HepG2 (cell line): ENCODE data around the gene TRMT10C. TPM values are rescaled to one million over a fixed set of nuclear protein-coding genes. Genes with fewer than 3 reads are reported as not detected.

ENCODE experiments used
- ATAC-seq: fragments of 200-7000 bp; cut with Tn5 transposase; 3 replicates; pipeline ENCODE4 v1.9.1; 2020; ENCODE audit warnings: mild to moderate bottlenecking, moderate library complexity
- BruUV-seq: library from RNA; stranded (reverse); fragments of 400-500 nt; replicated peaks from 2 replicates; lab custom pipeline; 2021; lab: Mats Ljungman, UMichigan
- CTCF ChIA-PET: fragments of 300-600 bp; formaldehyde crosslinking; extraction: SDS; loops from one replicate; lab custom pipeline; 2021; ENCODE audit warnings: low total read pairs, inconsistent platforms, low intra/inter-chr PET ratio; lab: Yijun Ruan, JAX
- POLR2A ChIA-PET: fragments of 350-600 bp; sonication (Branson Sonifier 250); formaldehyde crosslinking; loops from one replicate; lab custom pipeline; 2020; ENCODE audit warnings: antibody characterized with exemption, inconsistent platforms; lab: Yijun Ruan, JAX
- DNase-seq: peaks from one replicate; pipeline ENCODE4 v3.0.0-alpha.2; 2015; ENCODE audit warnings: low spot score
- FAIRE-seq: peaks from 3 replicates; lab custom pipeline; 2011; peaks lifted over from hg19 to GRCh38; lab: Jason Lieb, UNC
- H2AFZ ChIP-seq: one replicate; pipeline ENCODE4 v1.6.1; 2011; ENCODE audit warnings: low read length, inconsistent platforms
- H3K27ac ChIP-seq: fragments of 300-600 bp; 3 replicates; pipeline ENCODE4 v1.8.0; 2011; ENCODE audit warnings: mixed run types, mild to moderate bottlenecking, mixed read lengths, low read length, inconsistent platforms; ENCODE audit not compliant: insufficient read depth; ENCODE audit errors: extremely low read length
- H3K27me3 ChIP-seq, 2 experiments: fragments of 200-600 bp in 1 of 2; 2 replicates in 1 of 2; 3 replicates in 1 of 2; pipeline versions ENCODE4 v1.6.0 to v1.8.0; 2011; ENCODE audit warnings: low read length in 2 of 2, mild to moderate bottlenecking in 2 of 2, moderate library complexity in 2 of 2, inconsistent platforms in 1 of 2; ENCODE audit not compliant: insufficient read depth in 2 of 2, control insufficient read depth in 1 of 2
- H3K36me3 ChIP-seq, 2 experiments: fragments of 200-600 bp in 1 of 2; replicated peaks in 1 of 2; 2 replicates in 1 of 2; 3 replicates in 1 of 2; pipeline versions ENCODE4 v1.5.1 to v1.8.0; 2011; ENCODE audit warnings: low read length in 2 of 2, inconsistent platforms in 1 of 2; ENCODE audit not compliant: insufficient read depth in 2 of 2, control insufficient read depth in 1 of 2
- H3K4me1 ChIP-seq: 2 replicates; pipeline ENCODE4 v1.5.1; 2012; ENCODE audit warnings: low read length, inconsistent platforms; ENCODE audit not compliant: insufficient read depth
- H3K4me2 ChIP-seq: 2 replicates; pipeline ENCODE4 v1.6.0; 2011; ENCODE audit warnings: low read depth, low read length, inconsistent platforms
- H3K4me3 ChIP-seq, 3 experiments: fragments of 200-600 bp in 1 of 3; sonication (generic), shearing (Covaris generic) in 1 of 3; replicated peaks in 1 of 3; 2 replicates each; pipeline ENCODE4 v1.5.1; 2011 to 2016; ENCODE audit warnings: low read length in 3 of 3, inconsistent platforms in 2 of 3, low read depth in 2 of 3, mild to moderate bottlenecking in 2 of 3, control low read depth in 1 of 3, mixed read lengths in 1 of 3; ENCODE audit not compliant: insufficient read depth in 1 of 3
- H3K79me2 ChIP-seq: one replicate; pipeline ENCODE4 v1.6.1; 2011; ENCODE audit warnings: low read length, inconsistent platforms; ENCODE audit not compliant: insufficient read depth
- H3K9ac ChIP-seq: 2 replicates; pipeline ENCODE4 v1.6.0; 2011; ENCODE audit warnings: mild to moderate bottlenecking, low read depth, low read length, inconsistent platforms; ENCODE audit not compliant: insufficient read depth
- H3K9me3 ChIP-seq: 2 replicates; pipeline ENCODE4 v1.5.1; 2012; ENCODE audit warnings: mild to moderate bottlenecking, low read length
- H4K20me1 ChIP-seq: 2 replicates; pipeline ENCODE4 v1.6.0; 2011; ENCODE audit warnings: inconsistent platforms, mild to moderate bottlenecking, low read length, moderate library complexity; ENCODE audit not compliant: insufficient read depth
- DNMT3B ChIP-seq: conservative IDR thresholded peaks from 2 replicates; pipeline ENCODE4 v1.6.1; 2016; ENCODE audit warnings: missing biosample characterization, control low read depth
- GPN1 ChIP-seq: sonication (generic); formaldehyde crosslinking; IDR thresholded peaks from 2 replicates; pipeline ENCODE4 v1.5.1; 2020; ENCODE audit warnings: missing genetic modification reagents, borderline replicate concordance
- HNRNPUL1 ChIP-seq: fragments of 200-400 bp; formaldehyde crosslinking; IDR thresholded peaks from 2 replicates; pipeline ENCODE4 v1.6.1; 2017; ENCODE audit warnings: low read depth, mild to moderate bottlenecking, low read length, moderate library complexity
- MAZ ChIP-seq, 2 experiments: sonication (generic) in 1 of 2; formaldehyde crosslinking in 1 of 2; IDR thresholded peaks; 2 replicates each; pipeline versions ENCODE4 v1.5.0 to v1.6.1; 2012 to 2020; ENCODE audit warnings: low read depth in 2 of 2, mild to moderate bottlenecking in 2 of 2, borderline replicate concordance in 1 of 2, improper control_type of control experiment in 1 of 2, low read length in 1 of 2, missing genetic modification reagents in 1 of 2, moderate library complexity in 1 of 2
- NBN ChIP-seq: fragments of 450-650 bp; conservative IDR thresholded peaks from 2 replicates; pipeline ENCODE4 v1.6.1; 2017
- PCBP1 ChIP-seq: fragments of 200-400 bp; formaldehyde crosslinking; IDR thresholded peaks from 2 replicates; pipeline ENCODE4 v1.6.1; 2017; ENCODE audit warnings: mild to moderate bottlenecking, low read depth, low read length, borderline replicate concordance
- RNF219 ChIP-seq: sonication (generic); formaldehyde crosslinking; IDR thresholded peaks from 2 replicates; pipeline ENCODE4 v1.5.0; 2020; ENCODE audit warnings: mild to moderate bottlenecking, missing genetic modification reagents
- SIN3B ChIP-seq: fragments of 150-350 bp; IDR thresholded peaks from 2 replicates; pipeline ENCODE4 v1.6.1; 2014; ENCODE audit warnings: low read length
- TAF1 ChIP-seq: sonication (generic); formaldehyde crosslinking; IDR thresholded peaks from 2 replicates; pipeline ENCODE4 v1.4.0; 2020; ENCODE audit warnings: missing genetic modification reagents
- TEAD2 ChIP-seq: sonication (generic); formaldehyde crosslinking; IDR thresholded peaks from 2 replicates; pipeline ENCODE4 v1.9.0; 2021; ENCODE audit warnings: missing genetic modification reagents
- ZBTB38 ChIP-seq: sonication (generic); formaldehyde crosslinking; IDR thresholded peaks from 2 replicates; pipeline ENCODE4 v1.5.1; 2020; ENCODE audit warnings: mild to moderate bottlenecking, missing genetic modification reagents
- ZBTB4 ChIP-seq: sonication (generic); formaldehyde crosslinking; IDR thresholded peaks from 2 replicates; pipeline ENCODE4 v1.4.0; 2020; ENCODE audit warnings: missing genetic modification reagents, mild to moderate bottlenecking, borderline replicate concordance
- ZBTB8A ChIP-seq: sonication (generic); formaldehyde crosslinking; IDR thresholded peaks from 2 replicates; pipeline ENCODE4 v1.4.0; 2020; ENCODE audit warnings: mild to moderate bottlenecking, low read depth, missing genetic modification reagents, borderline replicate concordance
- ZNF367 ChIP-seq: sonication (generic); formaldehyde crosslinking; IDR thresholded peaks from 2 replicates; pipeline ENCODE4 v1.4.0; 2020; ENCODE audit warnings: missing genetic modification reagents, borderline replicate concordance
- ZNF432 ChIP-seq: sonication (generic); formaldehyde crosslinking; IDR thresholded peaks from 2 replicates; pipeline ENCODE4 v1.5.0; 2020; ENCODE audit warnings: missing genetic modification reagents, mild to moderate bottlenecking, borderline replicate concordance
- ZNF441 ChIP-seq: sonication (generic); formaldehyde crosslinking; IDR thresholded peaks from 2 replicates; pipeline ENCODE4 v1.7.0; 2021; ENCODE audit warnings: missing genetic modification reagents, borderline replicate concordance
- ZNF670 ChIP-seq: sonication (generic); formaldehyde crosslinking; IDR thresholded peaks from 2 replicates; pipeline ENCODE4 v1.8.0; 2022; ENCODE audit warnings: mild to moderate bottlenecking, missing genetic modification reagents, borderline replicate concordance
- WGBS: methylation state at CpG from one replicate; pipeline ENCODE4 v1.1.6; 2017; ENCODE audit warnings: low lambda C conversion rate; 5-methylcytosine and 5-hydroxymethylcytosine counted together
- in situ Hi-C: cut with HindIII; loops from 2 replicates; pipeline ENCODE4 v1.10.0; 2017; ENCODE audit warnings: low pct_unique_long_range_greater_than_20kb; ENCODE audit not compliant: extremely low pct_ligation_motif_present
- intact Hi-C: fragments of 100-400 bp; cut with micrococcal nuclease; formaldehyde crosslinking; loops from one replicate; pipeline ENCODE4 v1.10.0; 2022; ENCODE audit not compliant: unreplicated experiment
- polyA plus RNA-seq, 8 experiments: library from polyadenylated mRNA; depleted of rRNA in 3 of 8; stranded (reverse) in 7 of 8; unstranded in 1 of 8; fragments of >200 nt; fragmentation: Illumina TruSeq in 4 of 8; extraction: Trizol in 4 of 8; gene quantifications; 2 replicates each; pipeline versions ENCODE4 v1.2.1 to v1.2.3, GENCODE V29; 2011 to 2016; ENCODE audit warnings: low read depth in 4 of 8, missing spikeins in 1 of 8, mixed read lengths in 1 of 8; ENCODE audit not compliant: insufficient read depth in 1 of 8
- total RNA-seq, 5 experiments: library from RNA; depleted of rRNA; stranded (reverse); fragments of >200 nt; fragmentation: Illumina TruSeq; extraction: Trizol; gene quantifications; 2 replicates each; pipeline ENCODE4 v1.2.3, GENCODE V29; 2016; ENCODE audit warnings: low read depth in 1 of 5
- TF ChIP-seq, protein P1 (sequence below): IDR thresholded peaks from 2 replicates; pipeline ENCODE4 v1.6.1; 2016; ENCODE audit warnings: mild to moderate bottlenecking, missing biosample characterization, missing genetic modification reagents
- TF ChIP-seq, protein P2 (sequence below): IDR thresholded peaks from 2 replicates; pipeline ENCODE4 v1.6.1; 2016; ENCODE audit warnings: low read depth, borderline replicate concordance

TRMT10C gene
- total and polyA plus RNA-seq, 2 of the 13 experiments (the other 11 are each of a cell fraction or from before 2014, with no cell fraction given), result 10.8 to 39.2 TPM

- DNase-seq (peak; percentile 87), ATAC-seq (peak; percentile 87), FAIRE-seq (peak; percentile 63)
- no peaks in the 10 kb centered on the region for H3K36me3 ChIP-seq
- no peak overlapping the region for H2AFZ ChIP-seq
- ChIA-PET POLR2A (interaction anchor here (0.7 to 2.8 kb wide), 6 partner anchors 9 to 137 kb away, joined by 3 to 23 read pairs (median 6); partner anchors contain the start of genes PCNP, RPL24 and TRMT10C), CTCF (no interaction called here)
- H3K27me3 ChIP-seq, result no peaks in the 10 kb centered on the region
- WGBS, result 32% methylated on average over 2 of the region's 2 CpGs
- peak overlapping the region; percentile 55 for H3K27ac ChIP-seq
- BruUV-seq, result no TSS peak
- intact Hi-C loops, result loop anchor here (1.0 to 5.0 kb wide), 2 partner anchors 26 to 81 kb away; partner anchors contain the start of gene PCNP
- H3K4me2 ChIP-seq, result peak overlapping the region; percentile 56
- in situ Hi-C loops, result no loop called here
- H4K20me1 ChIP-seq, result no peaks in the 10 kb centered on the region
- no peak overlapping the region for H3K9ac ChIP-seq
- no peaks in the 10 kb centered on the region for H3K9me3 ChIP-seq
- no peaks in the 10 kb centered on the region for H3K79me2 ChIP-seq
- H3K4me1 ChIP-seq, result peaks cover 57% of the 10 kb centered on the region
- no peak overlapping the region; a peak in 1 of 6 replicates for H3K4me3 ChIP-seq
- no peak for TF ChIP-seq ZBTB8A
- TF ChIP-seq ZBTB4, result no peak
- no peak for TF ChIP-seq SIN3B
- TF ChIP-seq NBN, result no peak
- TF ChIP-seq, protein P1, sequence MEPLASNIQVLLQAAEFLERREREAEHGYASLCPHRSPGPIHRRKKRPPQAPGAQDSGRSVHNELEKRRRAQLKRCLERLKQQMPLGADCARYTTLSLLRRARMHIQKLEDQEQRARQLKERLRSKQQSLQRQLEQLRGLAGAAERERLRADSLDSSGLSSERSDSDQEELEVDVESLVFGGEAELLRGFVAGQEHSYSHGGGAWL (CRISPR knock-in tag), result no peak
- no peak for TF ChIP-seq PCBP1
- no peak for TF ChIP-seq GPN1
- TF ChIP-seq TAF1, result no peak
- TF ChIP-seq TEAD2, result no peak
- no peak for TF ChIP-seq ZNF441 (CRISPR knock-in tag)
- no peak for TF ChIP-seq MAZ (IDR thresholded peaks at IDR 0.05; ENCODE audit: borderline replicate concordance, low read depth, low read length)
- no peak for TF ChIP-seq MAZ (CRISPR knock-in tag; IDR thresholded peaks at IDR 0.05; ENCODE audit: low read depth)
- TF ChIP-seq, protein P2, sequence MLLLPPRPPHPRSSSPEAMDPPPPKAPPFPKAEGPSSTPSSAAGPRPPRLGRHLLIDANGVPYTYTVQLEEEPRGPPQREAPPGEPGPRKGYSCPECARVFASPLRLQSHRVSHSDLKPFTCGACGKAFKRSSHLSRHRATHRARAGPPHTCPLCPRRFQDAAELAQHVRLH (CRISPR knock-in tag), result no peak
- no peak for TF ChIP-seq RNF219 (CRISPR knock-in tag)
- TF ChIP-seq HNRNPUL1, result no peak
- TF ChIP-seq ZNF670, result no peak
- TF ChIP-seq ZNF367 (CRISPR knock-in tag), result no peak
- TF ChIP-seq ZBTB38 (CRISPR knock-in tag), result no peak
- TF ChIP-seq DNMT3B (CRISPR knock-in tag), result no peak
- TF ChIP-seq ZNF432 (CRISPR knock-in tag), result no peak
Observed at GRCh38 chr3:101548527-101549105, 13.1 kb upstream of the TRMT10C start.
